BLaER1 (cell line): Measurements from ENCODE around the gene ETV6.

Experiments used
- H3K27ac ChIP-seq: shearing (Covaris generic); formaldehyde crosslinking; 2 replicates; pipeline ENCODE4 v1.8.1; 2022
- H3K27me3 ChIP-seq: shearing (Covaris generic); formaldehyde crosslinking; 2 replicates; pipeline ENCODE4 v1.8.1; 2022
- H3K36me3 ChIP-seq: shearing (Covaris generic); formaldehyde crosslinking; 2 replicates; pipeline ENCODE4 v1.8.1; 2022
- H3K4me1 ChIP-seq: shearing (Covaris generic); formaldehyde crosslinking; 2 replicates; pipeline ENCODE4 v1.8.1; 2022
- H3K4me2 ChIP-seq: shearing (Covaris generic); formaldehyde crosslinking; 2 replicates; pipeline ENCODE4 v1.8.1; 2022
- H3K4me3 ChIP-seq: shearing (Covaris generic); formaldehyde crosslinking; 2 replicates; pipeline ENCODE4 v1.8.1; 2022
- H3K9ac ChIP-seq: shearing (Covaris generic); formaldehyde crosslinking; 2 replicates; pipeline ENCODE4 v1.8.1; 2022
- H3K9me3 ChIP-seq: shearing (Covaris generic); formaldehyde crosslinking; 2 replicates; pipeline ENCODE4 v1.8.1; 2022
- H4K20me1 ChIP-seq: shearing (Covaris generic); formaldehyde crosslinking; 2 replicates; pipeline ENCODE4 v1.8.1; 2022
- Cebpa-rat ChIP-seq: shearing (Covaris generic); IDR thresholded peaks from 2 replicates; pipeline ENCODE4 v1.8.1; 2022

The ETV6 gene

GRCh38 chr12:11820476-11820875 lies 171.0 kb downstream of the ETV6 start:
- Histone ChIP-seq H3K4me2 (peak overlapping the region; percentile 7; the same call in 1 of the 2 replicates), H4K20me1 (no peaks in the 10 kb centered on the region), H3K4me3 (no peak overlapping the region), H3K9ac (no peak overlapping the region), H3K27me3 (no peaks in the 10 kb centered on the region), H3K9me3 (peaks cover 13% of the 10 kb centered on the region), H3K4me1 (peaks cover 52% of the 10 kb centered on the region), H3K27ac (no peak overlapping the region), H3K36me3 (peaks cover 58% of the 10 kb centered on the region)
- no peak for TF ChIP-seq Cebpa-rat

- H3K4me3 ChIP-seq, result no peak overlapping the region
- no peak for TF ChIP-seq Cebpa-rat
- peak overlapping the region; percentile 76 for H3K4me2 ChIP-seq
- H4K20me1 ChIP-seq, result no peaks in the 10 kb centered on the region
- peak overlapping the region; percentile 37 for H3K27ac ChIP-seq
- H3K9ac ChIP-seq, result no peak overlapping the region; the same call in 1 of the 2 replicates
- peaks cover 56% of the 10 kb centered on the region for H3K4me1 ChIP-seq
- peaks cover 13% of the 10 kb centered on the region for H3K9me3 ChIP-seq
- peaks cover 61% of the 10 kb centered on the region for H3K36me3 ChIP-seq
- no peaks in the 10 kb centered on the region for H3K27me3 ChIP-seq
These were observed 172.1 kb downstream of the ETV6 start for GRCh38 chr12:11821386-11822080.

GRCh38 chr12:11822081-11822834 lies 172.8 kb downstream of the ETV6 start:
- Histone ChIP-seq H3K27ac (peak overlapping the region; percentile 37), H3K9ac (peak overlapping the region; percentile 61; the same call in 1 of the 2 replicates), H3K27me3 (no peaks in the 10 kb centered on the region), H3K4me3 (no peak overlapping the region), H4K20me1 (no peaks in the 10 kb centered on the region), H3K9me3 (peaks cover 13% of the 10 kb centered on the region), H3K4me1 (peaks cover 56% of the 10 kb centered on the region), H3K36me3 (peaks cover 69% of the 10 kb centered on the region), H3K4me2 (peak overlapping the region; percentile 76)
- no peak for TF ChIP-seq Cebpa-rat

GRCh38 chr12:11823043-11823442 lies 173.6 kb downstream of the ETV6 start:
- TF ChIP-seq Cebpa-rat, result no peak
- H3K4me3 ChIP-seq, result no peak overlapping the region
- peaks cover 56% of the 10 kb centered on the region for H3K4me1 ChIP-seq
- H4K20me1 ChIP-seq, result no peaks in the 10 kb centered on the region
- H3K9ac ChIP-seq, result no peak overlapping the region
- H3K27me3 ChIP-seq, result no peaks in the 10 kb centered on the region
- peak overlapping the region; percentile 76 for H3K4me2 ChIP-seq
- peaks cover 69% of the 10 kb centered on the region for H3K36me3 ChIP-seq
- peaks cover 13% of the 10 kb centered on the region for H3K9me3 ChIP-seq
- no peak overlapping the region; the same call in 1 of the 2 replicates for H3K27ac ChIP-seq

GRCh38 chr12:11823593-11823992 lies 174.1 kb downstream of the ETV6 start:
- peaks cover 13% of the 10 kb centered on the region for H3K9me3 ChIP-seq
- no peak overlapping the region for H3K4me3 ChIP-seq
- H3K27me3 ChIP-seq, result no peaks in the 10 kb centered on the region
- H3K27ac ChIP-seq, result 0 out of 2 replicates have a peak overlapping the region, but pooled peaks have one; percentile 35
- peaks cover 56% of the 10 kb centered on the region for H3K4me1 ChIP-seq
- peaks cover 74% of the 10 kb centered on the region for H3K36me3 ChIP-seq
- no peak for TF ChIP-seq Cebpa-rat
- H4K20me1 ChIP-seq, result no peaks in the 10 kb centered on the region
- H3K4me2 ChIP-seq, result no peak overlapping the region
- H3K9ac ChIP-seq, result no peak overlapping the region

GRCh38 chr12:11824069-11824468 lies 174.6 kb downstream of the ETV6 start:
- Histone ChIP-seq H3K4me1 (peaks cover 56% of the 10 kb centered on the region), H3K27ac (0 out of 2 replicates have a peak overlapping the region, but pooled peaks have one; percentile 35), H3K9me3 (peaks cover 13% of the 10 kb centered on the region), H3K4me3 (no peak overlapping the region), H4K20me1 (no peaks in the 10 kb centered on the region), H3K27me3 (no peaks in the 10 kb centered on the region), H3K9ac (no peak overlapping the region), H3K4me2 (no peak overlapping the region), H3K36me3 (peaks cover 74% of the 10 kb centered on the region)
- no peak for TF ChIP-seq Cebpa-rat

GRCh38 chr12:11824736-11825135 lies 175.3 kb downstream of the ETV6 start:
- H3K9me3 ChIP-seq, result peaks cover 13% of the 10 kb centered on the region
- H3K4me2 ChIP-seq, result no peak overlapping the region
- H3K9ac ChIP-seq, result no peak overlapping the region
- TF ChIP-seq Cebpa-rat, result no peak
- no peak overlapping the region for H3K4me3 ChIP-seq
- no peak overlapping the region for H3K27ac ChIP-seq
- no peaks in the 10 kb centered on the region for H3K27me3 ChIP-seq
- peaks cover 74% of the 10 kb centered on the region for H3K36me3 ChIP-seq
- H4K20me1 ChIP-seq, result no peaks in the 10 kb centered on the region
- peaks cover 58% of the 10 kb centered on the region for H3K4me1 ChIP-seq

GRCh38 chr12:11825278-11825677 lies 175.8 kb downstream of the ETV6 start:
- Histone ChIP-seq H3K4me2 (peak overlapping the region; percentile 22; the same call in 1 of the 2 replicates), H3K27me3 (no peaks in the 10 kb centered on the region), H3K4me1 (peaks cover 60% of the 10 kb centered on the region), H3K9me3 (peaks cover 13% of the 10 kb centered on the region), H3K4me3 (no peak overlapping the region), H4K20me1 (no peaks in the 10 kb centered on the region), H3K9ac (no peak overlapping the region), H3K27ac (no peak overlapping the region), H3K36me3 (peaks cover 74% of the 10 kb centered on the region)
- no peak for TF ChIP-seq Cebpa-rat

- Histone ChIP-seq H3K9me3 (peaks cover 13% of the 10 kb centered on the region), H3K4me3 (no peak overlapping the region), H3K27me3 (no peaks in the 10 kb centered on the region), H3K4me2 (no peak overlapping the region), H3K27ac (no peak overlapping the region), H3K4me1 (peaks cover 48% of the 10 kb centered on the region), H3K36me3 (peaks cover 66% of the 10 kb centered on the region), H3K9ac (no peak overlapping the region), H4K20me1 (no peaks in the 10 kb centered on the region)
- no peak for TF ChIP-seq Cebpa-rat
These were observed 177.1 kb downstream of the ETV6 start for GRCh38 chr12:11826574-11826973.
